HepG2 (cell line): Measurements from ENCODE around the gene IQCE. TPM values are rescaled to one million over a fixed set of nuclear protein-coding genes. Genes with fewer than 3 reads are reported as not detected.

Source experiments
- ATF1 ChIP-seq: IDR thresholded peaks from 2 replicates; pipeline ENCODE4 v1.6.1; 2016; ENCODE audit warnings: mild to moderate bottlenecking, control low read depth
- BCL6 ChIP-seq: IDR thresholded peaks from 2 replicates; pipeline ENCODE4 v1.6.1; 2016; ENCODE audit warnings: missing genetic modification reagents, missing compliant biosample characterization
- CAMTA2 ChIP-seq: sonication (generic); formaldehyde crosslinking; IDR thresholded peaks from 2 replicates; pipeline ENCODE4 v1.4.0; 2020; ENCODE audit warnings: mild to moderate bottlenecking, missing genetic modification reagents, borderline replicate concordance
- EEA1 ChIP-seq: sonication (generic); formaldehyde crosslinking; IDR thresholded peaks from 2 replicates; pipeline ENCODE4 v1.5.1; 2020; ENCODE audit warnings: mild to moderate bottlenecking, missing genetic modification reagents, borderline replicate concordance
- FOXA3 ChIP-seq: IDR thresholded peaks from 2 replicates; pipeline ENCODE4 v1.6.1; 2016; ENCODE audit warnings: missing genetic modification reagents, missing compliant biosample characterization
- FOXC1 ChIP-seq: sonication (generic); formaldehyde crosslinking; IDR thresholded peaks from 2 replicates; pipeline ENCODE4 v1.8.0; 2022; ENCODE audit warnings: mild to moderate bottlenecking, missing genetic modification reagents, borderline replicate concordance
- GABPB1 ChIP-seq: IDR thresholded peaks from 2 replicates; pipeline ENCODE4 v1.6.1; 2016; ENCODE audit warnings: mild to moderate bottlenecking, missing genetic modification reagents, moderate library complexity, missing compliant biosample characterization
- GATAD2A ChIP-seq: IDR thresholded peaks from 2 replicates; pipeline ENCODE4 v1.6.1; 2016
- HES4 ChIP-seq: sonication (generic); formaldehyde crosslinking; IDR thresholded peaks from 2 replicates; pipeline ENCODE4 v1.9.0; 2021; ENCODE audit warnings: mild to moderate bottlenecking, missing genetic modification reagents, borderline replicate concordance
- HMG20A ChIP-seq: IDR thresholded peaks from 2 replicates; pipeline ENCODE4 v1.6.1; 2016; ENCODE audit warnings: borderline replicate concordance
- KAT8 ChIP-seq: IDR thresholded peaks from 2 replicates; pipeline ENCODE4 v1.6.1; 2016; ENCODE audit warnings: missing genetic modification reagents, missing compliant biosample characterization
- KDM6A ChIP-seq: IDR thresholded peaks from 2 replicates; pipeline ENCODE4 v1.6.1; 2016; ENCODE audit warnings: low read depth
- KMT2A ChIP-seq: sonication (generic); formaldehyde crosslinking; IDR thresholded peaks from 2 replicates; pipeline ENCODE4 v1.4.0; 2020; ENCODE audit warnings: missing genetic modification reagents
- MXD3 ChIP-seq: IDR thresholded peaks from 2 replicates; pipeline ENCODE4 v1.6.1; 2016; ENCODE audit warnings: mild to moderate bottlenecking, missing biosample characterization, missing genetic modification reagents
- NRL ChIP-seq: sonication (generic); formaldehyde crosslinking; IDR thresholded peaks from 2 replicates; pipeline ENCODE4 v1.5.0; 2020; ENCODE audit warnings: missing genetic modification reagents, mild to moderate bottlenecking, moderate library complexity, borderline replicate concordance
- PATZ1 ChIP-seq: sonication (generic); formaldehyde crosslinking; IDR thresholded peaks from 2 replicates; pipeline ENCODE4 v1.4.0; 2020; ENCODE audit warnings: missing genetic modification reagents
- PHF21A ChIP-seq: sonication (generic); formaldehyde crosslinking; IDR thresholded peaks from 2 replicates; pipeline ENCODE4 v1.5.0; 2020; ENCODE audit warnings: mild to moderate bottlenecking, missing genetic modification reagents
- RARA ChIP-seq: IDR thresholded peaks from 2 replicates; pipeline ENCODE4 v1.6.1; 2016; ENCODE audit warnings: missing genetic modification reagents, missing compliant biosample characterization
- RELA ChIP-seq: sonication (generic); formaldehyde crosslinking; IDR thresholded peaks from 2 replicates; pipeline ENCODE4 v1.4.0; 2020; ENCODE audit warnings: missing genetic modification reagents
- RFX5 ChIP-seq: IDR thresholded peaks from 2 replicates; pipeline ENCODE4 v1.6.1; 2011; ENCODE audit warnings: low read depth, low read length, improper control_type of control experiment
- SIX4 ChIP-seq: sonication (generic); formaldehyde crosslinking; IDR thresholded peaks from 2 replicates; pipeline ENCODE4 v1.4.0; 2020; ENCODE audit warnings: missing genetic modification reagents
- SRY ChIP-seq: sonication (generic); formaldehyde crosslinking; IDR thresholded peaks from 2 replicates; pipeline ENCODE4 v1.8.0; 2022; ENCODE audit warnings: mild to moderate bottlenecking, missing genetic modification reagents
- XRCC5 ChIP-seq: fragments of 200-400 bp; formaldehyde crosslinking; optimal IDR thresholded peaks from 2 replicates; pipeline ENCODE3; 2017; ENCODE audit warnings: mild to moderate bottlenecking, low read length
- ZFAT ChIP-seq: sonication (generic); formaldehyde crosslinking; conservative IDR thresholded peaks from 2 replicates; pipeline ENCODE4 v1.8.1; 2023; ENCODE audit warnings: missing genetic modification reagents, inconsistent platforms
- ZFP62 ChIP-seq: sonication (generic); formaldehyde crosslinking; IDR thresholded peaks from 2 replicates; pipeline ENCODE4 v1.4.0; 2020; ENCODE audit warnings: missing genetic modification reagents
- ZNF253 ChIP-seq: sonication (generic); formaldehyde crosslinking; IDR thresholded peaks from 2 replicates; pipeline ENCODE4 v1.8.0; 2022; ENCODE audit warnings: mild to moderate bottlenecking, missing genetic modification reagents, borderline replicate concordance
- ZNF263 ChIP-seq: sonication (generic); formaldehyde crosslinking; IDR thresholded peaks from 2 replicates; pipeline ENCODE4 v1.4.0; 2020; ENCODE audit warnings: missing genetic modification reagents
- ZNF337 ChIP-seq: sonication (generic); formaldehyde crosslinking; IDR thresholded peaks from 2 replicates; pipeline ENCODE4 v1.5.1; 2020; ENCODE audit warnings: missing genetic modification reagents, low read depth, mild to moderate bottlenecking, borderline replicate concordance
- ZNF619 ChIP-seq: sonication (generic); formaldehyde crosslinking; IDR thresholded peaks from 2 replicates; pipeline ENCODE4 v1.4.0; 2020; ENCODE audit warnings: mild to moderate bottlenecking, missing genetic modification reagents
- ZNF891 ChIP-seq: sonication (generic); formaldehyde crosslinking; IDR thresholded peaks from 2 replicates; pipeline ENCODE4 v1.5.0; 2020; ENCODE audit warnings: mild to moderate bottlenecking, missing genetic modification reagents
- polyA plus RNA-seq, 8 experiments: library from polyadenylated mRNA; depleted of rRNA in 3 of 8; stranded (reverse) in 7 of 8; unstranded in 1 of 8; fragments of >200 nt; fragmentation: Illumina TruSeq in 4 of 8; extraction: Trizol in 4 of 8; gene quantifications; 2 replicates each; pipeline versions ENCODE4 v1.2.1 to v1.2.3, GENCODE V29; 2011 to 2016; ENCODE audit warnings: low read depth in 4 of 8, missing spikeins in 1 of 8, mixed read lengths in 1 of 8; ENCODE audit not compliant: insufficient read depth in 1 of 8
- total RNA-seq, 5 experiments: library from RNA; depleted of rRNA; stranded (reverse); fragments of >200 nt; fragmentation: Illumina TruSeq; extraction: Trizol; gene quantifications; 2 replicates each; pipeline ENCODE4 v1.2.3, GENCODE V29; 2016; ENCODE audit warnings: low read depth in 1 of 5
- TF ChIP-seq, protein P1 (sequence below): sonication (generic); formaldehyde crosslinking; IDR thresholded peaks from 2 replicates; pipeline ENCODE4 v1.8.0; 2022; ENCODE audit warnings: mild to moderate bottlenecking, missing genetic modification reagents; ENCODE audit not compliant: insufficient replicate concordance

The IQCE gene
- total and polyA plus RNA-seq, 2 of the 13 experiments (the other 11 are each of a cell fraction or from before 2014, with no cell fraction given) = 1.5 to 2.5 TPM

DNA sequence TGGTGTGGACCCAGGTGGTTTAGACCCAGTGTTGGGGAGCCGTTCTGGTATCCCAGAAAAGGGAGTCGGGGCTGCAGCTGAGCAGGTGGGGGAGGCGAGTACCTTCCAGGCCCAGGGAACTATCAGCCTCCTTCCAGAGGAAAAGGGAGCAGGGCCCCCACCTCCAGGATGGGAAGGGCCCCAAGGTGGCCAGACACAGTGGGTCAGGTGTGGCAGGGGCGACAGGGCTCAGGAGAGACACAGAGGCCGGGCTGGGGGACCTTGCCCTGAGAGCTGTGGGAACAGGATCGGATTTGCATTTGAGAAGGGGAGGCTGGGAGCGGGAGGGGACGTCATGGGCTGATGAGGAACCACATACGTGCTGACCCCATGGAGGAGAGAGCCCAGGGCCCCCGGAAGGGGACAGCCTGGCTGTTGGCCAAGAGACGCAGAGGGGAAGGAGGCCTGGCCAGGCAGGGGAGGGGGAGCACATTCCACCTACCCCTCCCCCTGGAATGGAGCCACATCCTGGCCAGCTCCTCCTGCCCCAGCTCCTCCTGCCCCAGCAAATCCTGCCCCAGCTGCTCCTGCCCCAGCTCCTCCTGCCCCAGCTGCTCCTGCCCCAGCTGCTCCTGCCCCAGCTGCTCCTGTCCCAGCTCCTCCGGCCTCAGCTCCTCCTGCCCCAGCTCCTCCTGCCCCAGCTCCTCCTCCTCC lies 63.3 kb downstream of the IQCE start (continued):
- peak; percentile 99 for TF ChIP-seq PATZ1 (CRISPR knock-in tag)
- no peak for TF ChIP-seq ZNF337 (CRISPR knock-in tag)
- TF ChIP-seq EEA1 (CRISPR knock-in tag) = no peak
- peak; percentile 57; the same call in 1 of the 2 replicates for TF ChIP-seq FOXA3 (CRISPR knock-in tag)
- peak; percentile 90 for TF ChIP-seq PHF21A
- peak; percentile 97 for TF ChIP-seq ZNF263 (CRISPR knock-in tag)
- no peak for TF ChIP-seq CAMTA2 (CRISPR knock-in tag)
- TF ChIP-seq ZNF619 (CRISPR knock-in tag) = no peak; the same call in 1 of the 2 replicates
- TF ChIP-seq ZFAT (CRISPR knock-in tag) = no peak
- no peak for TF ChIP-seq MXD3 (CRISPR knock-in tag)
- TF ChIP-seq RARA (CRISPR knock-in tag) = peak; percentile 90
- peak; percentile 61 for TF ChIP-seq KMT2A (CRISPR knock-in tag)
- TF ChIP-seq BCL6 (CRISPR knock-in tag) = peak; percentile 87
- TF ChIP-seq ATF1 (CRISPR knock-in tag) = no peak
- TF ChIP-seq ZNF891 = no peak
- no peak; the same call in 1 of the 2 replicates for TF ChIP-seq NRL (CRISPR knock-in tag)
- no peak for TF ChIP-seq RFX5
- no peak for TF ChIP-seq HES4 (CRISPR knock-in tag)
- TF ChIP-seq GATAD2A (CRISPR knock-in tag) = peak; percentile 79
- peak; percentile 45; the same call in 1 of the 2 replicates for TF ChIP-seq FOXC1
- TF ChIP-seq SRY (CRISPR knock-in tag) = no peak
- TF ChIP-seq, protein P1, sequence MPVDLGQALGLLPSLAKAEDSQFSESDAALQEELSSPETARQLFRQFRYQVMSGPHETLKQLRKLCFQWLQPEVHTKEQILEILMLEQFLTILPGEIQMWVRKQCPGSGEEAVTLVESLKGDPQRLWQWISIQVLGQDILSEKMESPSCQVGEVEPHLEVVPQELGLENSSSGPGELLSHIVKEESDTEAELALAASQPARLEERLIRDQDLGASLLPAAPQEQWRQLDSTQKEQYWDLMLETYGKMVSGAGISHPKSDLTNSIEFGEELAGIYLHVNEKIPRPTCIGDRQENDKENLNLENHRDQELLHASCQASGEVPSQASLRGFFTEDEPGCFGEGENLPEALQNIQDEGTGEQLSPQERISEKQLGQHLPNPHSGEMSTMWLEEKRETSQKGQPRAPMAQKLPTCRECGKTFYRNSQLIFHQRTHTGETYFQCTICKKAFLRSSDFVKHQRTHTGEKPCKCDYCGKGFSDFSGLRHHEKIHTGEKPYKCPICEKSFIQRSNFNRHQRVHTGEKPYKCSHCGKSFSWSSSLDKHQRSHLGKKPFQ (CRISPR knock-in tag) = peak; percentile 48
- TF ChIP-seq KDM6A (CRISPR knock-in tag) = peak; percentile 56; the same call in 1 of the 2 replicates
- no peak for TF ChIP-seq RELA (CRISPR knock-in tag)
- no peak for TF ChIP-seq ZFP62 (CRISPR knock-in tag)
- TF ChIP-seq SIX4 (CRISPR knock-in tag) = peak; percentile 29; the same call in 1 of the 2 replicates
- TF ChIP-seq XRCC5 = no peak
- peak; percentile 91 for TF ChIP-seq GABPB1 (CRISPR knock-in tag)
- TF ChIP-seq HMG20A = peak; percentile 53; the same call in 1 of the 2 replicates
- no peak for TF ChIP-seq ZNF253
- peak; percentile 78 for TF ChIP-seq KAT8 (CRISPR knock-in tag)
